Measurements from ENCODE around the gene XPNPEP2. TPM values are rescaled to one million over a fixed set of nuclear protein-coding genes. Genes with fewer than 3 reads are reported as not detected.

XPNPEP2 gene
- total RNA-seq, 1 donor from 2014 or later = 4.0 TPM

DNA sequence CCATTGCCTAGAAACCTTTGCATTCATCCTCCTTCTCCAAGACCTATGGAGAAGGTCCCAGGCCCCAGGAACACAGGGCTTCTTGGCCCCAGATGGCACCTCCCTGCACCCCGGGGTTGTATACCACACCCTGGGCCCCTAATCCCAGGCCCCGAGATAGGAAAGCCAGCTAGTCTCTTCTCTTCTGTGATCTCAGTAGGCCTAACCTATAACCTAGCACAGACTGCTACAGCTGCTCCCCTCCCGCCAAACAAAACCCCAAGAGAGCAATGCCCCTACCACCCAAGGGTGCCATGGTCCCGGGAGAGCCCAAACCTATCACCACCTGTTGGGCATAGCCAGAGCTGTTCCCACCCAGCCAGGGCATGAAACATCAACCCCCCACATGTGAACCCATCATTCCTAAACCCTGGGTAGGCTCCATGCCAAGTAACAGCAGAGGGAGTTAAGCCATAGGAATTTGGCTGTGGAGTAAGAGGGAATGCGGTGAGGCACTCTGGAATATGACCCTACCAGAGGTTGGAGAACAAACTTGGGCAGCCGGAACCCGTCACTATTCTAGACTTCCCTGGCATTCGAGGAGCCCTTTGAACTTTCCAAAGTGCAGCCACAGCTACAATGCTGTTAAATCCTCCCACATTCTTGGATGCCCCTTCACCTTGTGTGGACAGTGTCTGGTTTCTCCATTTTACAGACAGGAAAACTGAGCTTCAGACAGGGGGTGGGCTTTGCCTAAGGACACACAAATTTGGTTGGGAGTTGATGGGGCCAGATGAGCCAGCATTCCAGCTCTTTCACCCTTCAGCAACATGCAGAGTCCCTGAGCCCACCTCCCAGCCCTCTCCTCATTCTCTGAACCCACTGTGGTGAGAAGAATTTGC is 30.0 kb downstream of the XPNPEP2 start:
- peaks cover 9% of the 10 kb centered on the region for H3K9me3 Mint-ChIP-seq
- TF ChIP-seq, protein P1, sequence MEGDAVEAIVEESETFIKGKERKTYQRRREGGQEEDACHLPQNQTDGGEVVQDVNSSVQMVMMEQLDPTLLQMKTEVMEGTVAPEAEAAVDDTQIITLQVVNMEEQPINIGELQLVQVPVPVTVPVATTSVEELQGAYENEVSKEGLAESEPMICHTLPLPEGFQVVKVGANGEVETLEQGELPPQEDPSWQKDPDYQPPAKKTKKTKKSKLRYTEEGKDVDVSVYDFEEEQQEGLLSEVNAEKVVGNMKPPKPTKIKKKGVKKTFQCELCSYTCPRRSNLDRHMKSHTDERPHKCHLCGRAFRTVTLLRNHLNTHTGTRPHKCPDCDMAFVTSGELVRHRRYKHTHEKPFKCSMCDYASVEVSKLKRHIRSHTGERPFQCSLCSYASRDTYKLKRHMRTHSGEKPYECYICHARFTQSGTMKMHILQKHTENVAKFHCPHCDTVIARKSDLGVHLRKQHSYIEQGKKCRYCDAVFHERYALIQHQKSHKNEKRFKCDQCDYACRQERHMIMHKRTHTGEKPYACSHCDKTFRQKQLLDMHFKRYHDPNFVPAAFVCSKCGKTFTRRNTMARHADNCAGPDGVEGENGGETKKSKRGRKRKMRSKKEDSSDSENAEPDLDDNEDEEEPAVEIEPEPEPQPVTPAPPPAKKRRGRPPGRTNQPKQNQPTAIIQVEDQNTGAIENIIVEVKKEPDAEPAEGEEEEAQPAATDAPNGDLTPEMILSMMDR (IDR thresholded peaks at IDR 0.05; ENCODE audit: unreplicated experiment) = no peak
- no peaks in the 10 kb centered on the region for H3K27me3 Mint-ChIP-seq (ENCODE audit: low read depth)
- DNase-seq (ENCODE audit: low spot score in 2 of 2, unreplicated experiment in 2 of 2) = no peak
- peaks cover 2% of the 10 kb centered on the region for H3K36me3 Mint-ChIP-seq
- H3K4me1 Mint-ChIP-seq = no peaks in the 10 kb centered on the region
- no peak overlapping the region for H3K4me3 Mint-ChIP-seq
- no peak overlapping the region for H3K27ac Mint-ChIP-seq

DNA sequence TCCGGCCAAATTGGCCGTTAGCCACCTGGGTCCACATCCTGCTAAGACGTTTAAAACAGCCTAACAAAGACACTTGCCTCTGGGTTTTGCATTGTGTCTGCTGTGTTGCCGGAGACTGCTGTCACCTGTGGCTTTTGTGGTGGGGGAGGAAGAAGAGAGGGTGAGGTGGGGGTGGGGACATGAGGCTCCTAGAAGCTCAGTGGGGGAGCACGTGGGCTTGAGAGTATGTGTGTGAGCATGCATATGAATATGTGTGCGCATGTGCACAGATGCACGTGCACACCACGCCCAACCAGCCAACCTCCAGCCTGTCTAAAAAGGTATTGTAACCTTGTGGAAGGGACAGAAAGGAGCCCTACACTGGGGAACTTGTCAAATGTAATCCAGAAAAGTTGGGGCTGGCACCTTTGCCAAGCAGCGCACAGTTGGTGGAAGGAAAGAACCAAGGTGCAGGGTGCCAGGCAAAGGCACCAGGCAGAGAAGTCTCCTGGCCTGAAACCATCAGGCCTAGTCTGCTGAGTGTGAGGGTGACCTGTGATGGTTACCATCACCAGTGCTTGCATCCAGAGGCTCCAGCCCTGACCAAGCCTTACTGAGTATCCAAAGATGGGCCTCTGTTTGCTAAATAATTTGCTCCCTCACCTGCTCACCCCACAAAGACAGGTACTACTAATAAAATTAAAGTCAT is 30.8 kb downstream of the XPNPEP2 start:
- H3K36me3 Mint-ChIP-seq = peaks cover 2% of the 10 kb centered on the region
- DNase-seq (ENCODE audit: low spot score in 2 of 2, unreplicated experiment in 2 of 2) = no peak
- TF ChIP-seq, protein P1 (IDR thresholded peaks at IDR 0.05; ENCODE audit: unreplicated experiment) = no peak
- peaks cover 6% of the 10 kb centered on the region for H3K9me3 Mint-ChIP-seq
- no peaks in the 10 kb centered on the region for H3K27me3 Mint-ChIP-seq (ENCODE audit: low read depth)
- H3K4me1 Mint-ChIP-seq = no peaks in the 10 kb centered on the region
- no peak overlapping the region for H3K4me3 Mint-ChIP-seq
- H3K27ac Mint-ChIP-seq = no peak overlapping the region

DNA sequence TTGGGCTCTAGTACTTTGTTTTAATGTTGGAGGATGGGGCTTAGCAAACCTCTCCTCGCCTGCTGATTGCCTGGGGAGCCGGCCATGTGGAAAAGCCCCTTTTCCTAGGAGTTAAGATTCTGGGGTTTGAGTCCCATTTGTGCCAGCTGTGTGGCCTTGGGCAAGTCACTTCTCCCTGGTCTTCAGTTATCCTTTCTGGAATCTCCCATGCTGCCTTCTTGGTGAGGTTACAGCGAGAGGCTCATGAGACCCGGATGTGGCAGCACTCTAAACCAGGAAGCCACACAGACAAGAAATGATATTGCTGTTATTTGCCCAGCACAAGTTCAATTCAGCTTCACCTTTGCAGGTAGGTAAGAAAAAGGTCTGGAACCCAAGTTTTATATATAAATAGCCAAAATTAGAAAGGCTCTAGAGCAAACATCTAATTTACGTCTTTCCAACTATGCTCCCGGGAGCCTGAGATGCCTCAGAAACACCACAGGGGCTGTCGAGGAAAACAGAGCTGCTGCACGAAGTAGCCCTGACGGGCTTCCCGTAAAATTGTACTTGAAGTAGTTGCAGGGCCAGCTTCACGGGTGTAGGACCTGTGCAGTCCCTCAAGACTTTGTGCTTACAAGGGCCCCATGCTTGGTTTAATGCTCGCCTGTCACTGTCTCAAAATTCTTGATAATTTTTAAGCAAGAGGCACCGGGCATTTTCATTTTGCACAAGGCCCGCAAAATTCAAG is 32.7 kb downstream of the XPNPEP2 start:
- H3K4me1 Mint-ChIP-seq = no peaks in the 10 kb centered on the region
- H3K9me3 Mint-ChIP-seq = peaks cover 3% of the 10 kb centered on the region
- no peak for DNase-seq (ENCODE audit: low spot score in 2 of 2, unreplicated experiment in 2 of 2)
- H3K27ac Mint-ChIP-seq = no peak overlapping the region
- H3K36me3 Mint-ChIP-seq = peaks cover 2% of the 10 kb centered on the region
- H3K27me3 Mint-ChIP-seq (ENCODE audit: low read depth) = no peaks in the 10 kb centered on the region
- no peak overlapping the region for H3K4me3 Mint-ChIP-seq
- TF ChIP-seq, protein P1 (IDR thresholded peaks at IDR 0.05; ENCODE audit: unreplicated experiment) = no peak

DNA sequence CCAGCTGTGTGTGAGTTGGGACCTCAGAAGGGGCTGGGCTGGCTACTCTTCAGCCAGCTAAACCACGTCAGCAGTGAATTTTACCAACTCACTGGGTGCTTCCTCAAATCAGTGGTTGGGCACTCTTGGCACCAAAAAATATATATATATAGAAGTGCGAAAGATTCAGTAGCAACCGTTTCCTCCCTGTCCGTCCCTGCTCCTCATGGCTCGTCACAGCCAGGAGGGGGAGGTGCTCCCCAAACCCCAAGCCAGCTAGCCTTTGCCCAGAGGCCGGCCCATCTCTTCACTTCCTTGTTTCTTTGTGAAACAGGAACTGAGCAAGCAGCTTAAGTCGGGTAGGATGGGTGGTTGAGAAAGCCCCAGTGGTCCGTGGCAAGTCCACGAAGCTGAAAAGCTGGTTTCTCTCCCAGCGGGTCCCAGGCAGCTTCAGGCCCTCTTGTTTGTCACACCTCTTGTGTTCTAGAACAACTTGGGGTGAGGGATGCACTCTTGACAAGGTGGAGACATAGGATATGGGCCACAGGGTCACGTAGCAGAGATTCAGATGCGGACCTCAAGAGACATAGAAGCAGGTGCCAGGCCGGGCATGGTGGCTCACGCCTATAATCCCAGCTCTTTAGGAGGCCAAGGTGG is 34.1 kb downstream of the XPNPEP2 start:
- no peak for DNase-seq (ENCODE audit: low spot score in 2 of 2, unreplicated experiment in 2 of 2)
- Mint-ChIP-seq H3K9me3 (no peaks in the 10 kb centered on the region), H3K4me1 (no peaks in the 10 kb centered on the region), H3K4me3 (no peak overlapping the region), H3K36me3 (no peaks in the 10 kb centered on the region), H3K27ac (no peak overlapping the region), H3K27me3 (ENCODE audit: low read depth) (no peaks in the 10 kb centered on the region)
- TF ChIP-seq, protein P1 (IDR thresholded peaks at IDR 0.05; ENCODE audit: unreplicated experiment) = no peak
